ENCODE results near the gene SQSTM1.

- TF ChIP-seq CTCF (IDR thresholded peaks at IDR 0.05) (no peak), EZH2 (IDR thresholded peaks at IDR 0.05; ENCODE audit: borderline replicate concordance, insufficient read depth, low read depth, low read length, poor library complexity, severe bottlenecking) (no peak)
These were observed 43.2 kb upstream of the SQSTM1 start for GRCh38 chr5:179777456-179777855.

Data from B cell (primary cell).